HuH-7.5 (cell line): ENCODE measurements around the gene NRG2.

Source experiments
- DNase-seq: peaks from one replicate; pipeline ENCODE4 v3.0.0; 2011; ENCODE audit warnings: low spot score

NRG2 gene

GRCh38 chr5:140007311-140007710, 35.8 kb downstream of the NRG2 start:
- no peak for DNase-seq

DNA sequence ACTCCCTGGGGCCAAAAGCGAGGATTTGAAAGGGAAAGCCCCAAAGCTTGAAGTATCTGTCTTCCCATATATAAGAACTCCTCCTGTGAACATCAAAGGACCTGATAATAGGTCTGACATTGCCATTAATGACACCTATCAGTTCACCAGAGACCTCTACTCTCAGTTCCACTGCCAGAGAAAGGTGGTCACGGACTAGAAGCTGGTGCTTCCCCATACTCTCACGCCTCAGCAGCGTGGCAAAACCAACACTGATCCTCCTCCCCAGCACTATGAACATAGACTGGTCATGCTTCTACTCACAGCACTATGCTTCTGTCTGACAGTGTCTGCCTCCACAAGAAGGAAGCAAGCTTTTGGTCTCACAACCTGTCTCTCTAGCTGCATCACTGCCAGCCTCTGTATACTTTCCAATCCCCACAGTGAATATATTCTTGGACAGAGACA, 37.9 kb downstream of the NRG2 start:
- no peak for DNase-seq

- no peak for DNase-seq
Measured at GRCh38 chr5:140004174-140004573, 38.9 kb downstream of the NRG2 start.

GRCh38 chr5:140003519-140003918, 39.6 kb downstream of the NRG2 start:
- DNase-seq, result no peak

DNA sequence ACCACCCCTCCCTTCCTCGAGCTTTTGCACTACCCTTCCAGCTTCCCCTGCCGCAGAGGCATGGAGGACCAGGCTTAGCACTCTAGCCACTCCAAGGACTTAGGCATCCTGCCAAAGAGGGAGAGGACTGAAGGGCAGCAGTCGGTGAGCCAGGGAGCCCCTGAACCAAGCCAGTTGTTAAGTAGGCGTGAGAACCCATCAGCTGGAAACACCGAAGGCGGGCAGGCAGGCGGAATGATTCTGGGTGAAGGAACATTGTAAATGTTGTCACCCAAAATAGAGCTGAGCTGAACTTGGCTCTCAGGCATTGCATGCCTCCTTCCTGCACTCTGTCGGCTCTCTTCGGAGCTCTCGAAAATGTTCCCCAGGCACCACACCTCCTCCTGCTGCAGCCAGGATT, 42.8 kb downstream of the NRG2 start:
- no peak for DNase-seq

DNA sequence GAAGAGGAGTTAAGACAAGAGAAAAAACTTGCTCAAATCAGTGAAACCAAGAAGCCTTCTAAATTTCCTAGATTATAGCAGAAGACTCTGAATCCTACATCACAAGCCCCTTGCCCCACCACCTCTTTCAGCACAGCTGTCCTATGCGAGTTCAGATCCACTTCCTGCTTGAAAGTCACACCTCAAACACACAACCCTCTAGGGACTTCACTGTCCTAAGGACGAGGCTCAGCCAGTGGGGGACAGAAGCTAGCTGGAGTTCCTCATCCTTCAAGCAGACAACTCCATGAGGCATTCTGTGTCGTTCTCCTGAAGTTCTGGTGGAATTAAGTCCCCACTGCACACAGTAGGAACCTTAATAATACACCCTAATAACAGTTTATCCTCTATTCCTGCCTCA, 44.3 kb downstream of the NRG2 start:
- DNase-seq, result no peak

DNA sequence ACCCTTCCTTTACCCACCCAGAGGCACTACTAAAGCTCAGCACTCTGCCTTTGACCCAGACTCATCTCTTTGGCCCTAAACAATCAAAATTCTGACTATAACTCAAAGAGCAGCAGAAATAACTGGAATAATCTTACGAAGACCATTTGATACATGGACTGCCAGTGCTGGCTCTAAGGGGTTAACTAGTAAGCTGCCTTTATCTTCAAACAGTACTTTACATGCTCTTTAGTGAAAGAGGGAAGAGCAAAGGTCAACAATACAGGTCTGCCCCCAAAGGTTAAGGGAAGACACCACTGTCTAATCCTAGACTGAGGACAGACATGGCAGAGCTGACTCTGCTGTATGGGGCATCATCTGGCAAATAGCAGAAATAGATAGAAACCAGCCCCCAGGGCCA, 45.8 kb downstream of the NRG2 start:
- DNase-seq, result no peak

DNA sequence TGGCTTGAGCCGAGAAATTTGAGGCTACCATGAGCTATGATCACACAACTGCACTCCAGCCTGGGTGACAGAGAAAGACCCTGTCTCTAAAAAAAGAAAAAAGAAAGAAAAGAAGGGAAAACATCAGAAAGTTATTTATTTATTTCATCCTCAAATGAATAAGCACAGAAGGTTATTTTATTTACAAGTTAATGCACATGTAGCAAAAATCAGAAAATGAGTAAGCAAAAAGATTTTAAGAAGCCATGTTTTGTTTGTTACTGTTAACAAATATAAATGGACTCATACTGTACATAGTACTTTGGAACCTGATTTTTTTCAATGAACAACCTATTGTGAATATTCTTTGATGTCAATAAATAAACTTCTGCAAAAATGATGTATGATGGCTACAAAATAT, 47.2 kb downstream of the NRG2 start:
- no peak for DNase-seq

- DNase-seq, result no peak
Measured at GRCh38 chr5:139994234-139994633, 48.9 kb downstream of the NRG2 start.

GRCh38 chr5:139985733-139986132, 57.4 kb downstream of the NRG2 start:
- no peak for DNase-seq

- no peak for DNase-seq
Measured at GRCh38 chr5:139985290-139985689, 57.8 kb downstream of the NRG2 start.

DNA sequence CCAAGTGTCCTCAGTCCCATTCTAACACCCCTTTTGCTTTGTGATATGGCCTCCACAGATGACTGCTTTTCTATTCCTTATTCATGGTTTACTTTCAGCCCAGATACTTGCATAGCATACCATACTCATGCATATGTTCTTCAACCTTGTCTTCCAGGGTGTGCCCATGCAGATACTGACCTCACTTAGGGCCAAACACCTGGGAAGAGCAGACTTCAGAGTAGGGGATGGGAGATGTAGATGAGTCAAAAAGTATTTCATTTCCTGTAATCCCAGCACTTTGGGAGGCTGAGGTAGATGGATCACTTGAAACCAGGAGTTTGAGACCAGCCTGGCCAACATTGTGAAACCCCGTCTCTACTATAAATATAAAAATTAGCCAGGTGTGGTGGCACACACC, 58.3 kb downstream of the NRG2 start:
- DNase-seq, result no peak

- DNase-seq, result no peak
Measured at GRCh38 chr5:139982975-139983240, 60.2 kb downstream of the NRG2 start.

DNA sequence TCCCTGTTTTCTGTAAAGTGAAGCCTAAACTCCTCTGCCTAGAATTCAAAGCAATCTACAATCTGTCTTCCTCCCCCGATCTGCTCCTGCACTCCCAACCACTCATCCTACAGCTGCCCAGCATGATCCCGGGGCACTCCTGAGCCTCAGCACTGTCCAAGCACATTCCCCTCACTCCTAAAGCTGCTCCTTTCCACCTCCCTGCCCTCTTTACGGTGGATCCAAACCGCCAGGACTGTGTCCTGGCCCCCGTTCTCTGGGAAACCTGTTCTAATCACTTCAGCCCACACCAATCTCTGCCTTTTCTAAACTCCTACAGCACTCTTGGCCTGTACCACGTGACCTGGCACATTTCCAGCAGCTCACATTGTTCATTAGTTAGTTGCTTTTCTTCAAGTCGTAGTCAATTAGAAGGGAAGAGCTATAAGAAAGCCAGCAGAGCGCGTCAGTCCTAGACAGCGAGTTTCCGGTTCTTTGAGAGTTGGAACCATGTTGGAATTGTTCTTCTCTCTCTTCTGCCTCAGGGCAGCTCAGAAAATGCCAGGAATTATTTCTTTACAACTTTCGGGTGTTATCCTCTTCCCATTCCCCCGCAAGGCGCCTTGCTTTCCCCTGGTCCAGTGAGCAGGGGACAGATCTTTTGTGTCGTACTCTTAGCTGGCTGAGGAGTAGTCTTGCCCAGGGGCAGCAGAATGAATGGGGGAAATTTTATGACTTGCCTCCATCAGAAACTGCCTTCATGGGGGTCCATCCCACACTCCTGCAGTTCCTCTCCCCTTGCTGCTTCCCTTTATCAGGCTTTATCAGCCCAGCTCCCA, 60.7 kb downstream of the NRG2 start:
- DNase-seq, result no peak

GRCh38 chr5:139980765-139981164, 62.3 kb downstream of the NRG2 start:
- DNase-seq, result no peak

- no peak for DNase-seq
Measured at GRCh38 chr5:139979943-139980342, 63.2 kb downstream of the NRG2 start.

GRCh38 chr5:139979518-139979917, 63.6 kb downstream of the NRG2 start:
- DNase-seq, result no peak

DNA sequence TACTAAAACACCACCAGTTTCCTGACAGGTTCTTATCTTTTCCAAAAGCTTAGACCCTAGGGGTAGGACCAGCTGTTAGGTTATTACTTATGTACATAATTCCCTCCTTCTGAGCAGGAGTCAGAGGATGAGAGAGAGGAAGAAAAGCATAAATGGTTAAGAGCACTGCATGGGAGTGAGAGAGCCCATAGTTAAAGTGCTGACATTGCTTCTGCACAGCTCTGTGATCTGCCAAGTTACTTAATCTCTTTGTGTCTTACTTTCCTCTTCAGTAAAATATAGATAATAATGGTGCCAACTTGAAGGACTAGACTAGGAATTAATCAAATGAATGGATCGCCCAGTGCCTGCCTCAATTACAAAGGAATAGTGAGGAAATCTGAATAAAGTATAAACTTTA, 66.4 kb downstream of the NRG2 start:
- DNase-seq, result no peak

GRCh38 chr5:139975942-139976341, 67.2 kb downstream of the NRG2 start:
- no peak for DNase-seq

GRCh38 chr5:139975306-139975705, 67.8 kb downstream of the NRG2 start:
- no peak for DNase-seq

DNA sequence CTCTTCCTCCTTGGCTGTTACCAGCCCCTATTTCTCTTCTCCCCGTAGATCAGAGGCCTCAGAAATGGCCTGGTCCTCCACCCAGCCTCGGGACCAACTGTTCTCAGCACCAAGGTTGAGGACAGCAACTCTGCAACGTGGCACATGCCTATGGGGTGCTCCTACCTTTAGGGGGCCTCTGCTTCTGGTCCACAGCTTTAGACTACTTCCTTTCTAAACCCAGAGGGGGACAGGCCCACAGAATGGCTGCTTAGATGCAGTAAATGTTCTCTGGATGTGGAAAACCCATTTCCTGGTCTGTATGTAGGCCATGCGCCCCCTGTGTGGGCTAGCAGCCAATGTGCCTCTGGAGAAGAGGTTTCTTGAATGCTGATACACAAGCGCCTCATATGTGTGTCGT, 68.4 kb downstream of the NRG2 start:
- DNase-seq, result no peak

DNA sequence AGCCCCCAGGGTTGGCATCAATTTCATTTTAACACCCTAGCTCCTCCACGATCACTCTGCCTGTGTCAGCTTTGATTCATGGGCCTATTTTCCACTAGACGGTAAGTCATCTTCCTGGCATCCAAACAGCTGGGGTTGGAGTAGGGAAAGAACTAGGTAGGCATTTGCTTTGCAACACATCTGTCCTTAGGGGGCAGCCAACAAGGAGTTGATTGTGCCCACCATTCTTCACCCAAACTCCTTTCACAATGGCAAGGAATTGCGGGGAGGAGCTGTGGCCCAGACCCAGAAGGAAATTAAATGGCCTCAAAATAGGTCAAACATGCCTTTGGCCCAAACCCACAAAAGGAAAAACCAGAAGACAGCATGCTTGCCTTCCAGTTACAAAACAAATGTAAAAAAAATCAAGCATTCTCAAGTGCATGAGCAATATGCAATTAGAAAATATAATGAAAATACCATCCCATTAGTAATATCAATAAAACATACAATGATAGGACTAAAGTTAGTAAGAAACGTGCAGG, 71.8 kb downstream of the NRG2 start:
- DNase-seq, result no peak

- DNase-seq, result no peak
Measured at GRCh38 chr5:139969318-139969717, 73.8 kb downstream of the NRG2 start.

- DNase-seq, result peak; percentile 79
Measured at GRCh38 chr5:139968547-139969261, 74.4 kb downstream of the NRG2 start.
